Activated CD8-positive, alpha-beta memory T cell treated with anti-CD3 and anti-CD28 coated beads, Interleukin-2, amount 50 U/mL, for 48 hours (primary cell): ENCODE results near the gene HK2.
"Not testable (repeated sequence)": the region's sequence is repeated elsewhere in the genome, so short reads cannot be mapped to it uniquely, and the experiment has no call there.

Experiments
- DNase-seq: peaks from one replicate; pipeline ENCODE4 v3.0.0-alpha.2; 2020

HK2 gene

GRCh38 chr2:74880054-74880728, 46.3 kb downstream of the HK2 start:
- DNase-seq, result peak; percentile 42

GRCh38 chr2:74881176-74881575, 47.2 kb downstream of the HK2 start:
- DNase-seq, result peak; percentile 28

- DNase-seq, result peak; percentile 37
Observed at GRCh38 chr2:74881626-74882298, 47.8 kb downstream of the HK2 start.

- DNase-seq, result peak; percentile 23
Observed at GRCh38 chr2:74882299-74882687, 48.4 kb downstream of the HK2 start.

- no peak for DNase-seq
Observed at GRCh38 chr2:74883011-74883410, 49.1 kb downstream of the HK2 start.

GRCh38 chr2:74884118-74884762, 50.3 kb downstream of the HK2 start:
- DNase-seq, result peak; percentile 23

- no peak for DNase-seq
Observed at GRCh38 chr2:74884866-74885265, 50.9 kb downstream of the HK2 start.

GRCh38 chr2:74886251-74886650, 52.3 kb downstream of the HK2 start:
- peak; percentile 43 for DNase-seq

- peak; percentile 35 for DNase-seq
Observed at GRCh38 chr2:74886811-74887210, 52.9 kb downstream of the HK2 start.

GRCh38 chr2:74887445-74887951, 53.6 kb downstream of the HK2 start:
- DNase-seq, result peak; percentile 39

GRCh38 chr2:74887960-74888700, 54.2 kb downstream of the HK2 start:
- no peak for DNase-seq

- peak; percentile 38 for DNase-seq
Observed at GRCh38 chr2:74889159-74889558, 55.2 kb downstream of the HK2 start.

- no peak for DNase-seq
Observed at GRCh38 chr2:74890711-74891110, 56.8 kb downstream of the HK2 start.

GRCh38 chr2:74891136-74891764, 57.3 kb downstream of the HK2 start:
- DNase-seq, result no peak

- DNase-seq, result not testable (repeated sequence)
Observed at GRCh38 chr2:74891816-74892215, 57.9 kb downstream of the HK2 start.

GRCh38 chr2:74892609-74893008, 58.7 kb downstream of the HK2 start:
- DNase-seq, result no peak

GRCh38 chr2:74893332-74893731, 59.4 kb downstream of the HK2 start:
- peak; percentile 29 for DNase-seq

GRCh38 chr2:74894272-74894981, 60.5 kb downstream of the HK2 start:
- peak; percentile 43 for DNase-seq

- DNase-seq, result no peak
Observed at GRCh38 chr2:74895001-74895400, 61.1 kb downstream of the HK2 start.

- DNase-seq, result no peak
Observed at GRCh38 chr2:74896232-74896631, 62.3 kb downstream of the HK2 start.

GRCh38 chr2:74900225-74900624, 66.3 kb downstream of the HK2 start:
- not testable (repeated sequence) for DNase-seq

GRCh38 chr2:74902281-74902860, 68.4 kb downstream of the HK2 start:
- no peak for DNase-seq
